ENCODE data around the gene ZNF879.

Gene ZNF879

GRCh38 chr5:179023528-179024189, at the start of gene ZNF879:
Gene ZNF879, plus strand, starts transcription at chr5:179023804. Its CDS starts 1,201 bp downstream, at chr5:179025005.
- peak within 1 kb of the TSS; percentile 61 to 86 (median 75) for H3K4me3 ChIP-seq
- H3K27ac ChIP-seq = peak within 1 kb of the TSS in 20 of 21 experiments; percentile 56 to 93 (median 82)

- Histone ChIP-seq H3K27ac (no peak overlapping the region), H3K4me3 (no peak overlapping the region)
These were observed 42.2 kb upstream of the ZNF879 start for GRCh38 chr5:178981381-178981780.

- no peak overlapping the region for H3K27ac ChIP-seq
- no peak overlapping the region for H3K4me3 ChIP-seq
These were observed 40.7 kb upstream of the ZNF879 start for GRCh38 chr5:178982941-178983340.

GRCh38 chr5:178983728-178984127, 39.9 kb upstream of the ZNF879 start:
- Histone ChIP-seq H3K4me3 (no peak overlapping the region), H3K27ac (no peak overlapping the region)

GRCh38 chr5:178984145-178985072, 39.2 kb upstream of the ZNF879 start:
- no peak overlapping the region for H3K4me3 ChIP-seq
- H3K27ac ChIP-seq = no peak overlapping the region

GRCh38 chr5:178986326-178986960, 37.2 kb upstream of the ZNF879 start:
- no peak overlapping the region for H3K27ac ChIP-seq
- no peak overlapping the region for H3K4me3 ChIP-seq

GRCh38 chr5:178988436-178989220, 35.0 kb upstream of the ZNF879 start:
- Histone ChIP-seq H3K4me3 (no peak overlapping the region), H3K27ac (no peak overlapping the region)

GRCh38 chr5:178989311-178989710, 34.3 kb upstream of the ZNF879 start:
- Histone ChIP-seq H3K27ac (no peak overlapping the region), H3K4me3 (no peak overlapping the region)

GRCh38 chr5:178990491-178990890, 33.1 kb upstream of the ZNF879 start:
- no peak overlapping the region for H3K4me3 ChIP-seq

GRCh38 chr5:178991190-178992145, 32.1 kb upstream of the ZNF879 start:
- no peak overlapping the region for H3K4me3 ChIP-seq
- no peak overlapping the region for H3K27ac ChIP-seq

More at GRCh38 chr5:178990491-178990890, 33.1 kb upstream of the ZNF879 start:
- H3K27ac ChIP-seq = no peak overlapping the region

GRCh38 chr5:178992291-178992895, 31.2 kb upstream of the ZNF879 start:
- no peak overlapping the region for H3K27ac ChIP-seq
- H3K4me3 ChIP-seq = no peak overlapping the region

GRCh38 chr5:178993236-178993765, 30.3 kb upstream of the ZNF879 start:
- H3K27ac ChIP-seq = no peak overlapping the region
- no peak overlapping the region for H3K4me3 ChIP-seq

GRCh38 chr5:178993955-178994579, 29.5 kb upstream of the ZNF879 start:
- Histone ChIP-seq H3K4me3 (peak overlapping the region in 1 of 7 experiments; percentile 9), H3K27ac (no peak overlapping the region)

- peak within 1 kb of the TSS in 1 of 7 experiments; percentile 9 for H3K4me3 ChIP-seq
- H3K27ac ChIP-seq = no peak within 1 kb of the TSS
These were observed 28.8 kb upstream of the ZNF879 start, which contains the start of gene GRM6 for GRCh38 chr5:178994580-178995340. Gene GRM6, minus strand, starts transcription at chr5:178995320. Its CDS starts 376 bp downstream, at chr5:178994944.

- H3K4me3 ChIP-seq = no peak overlapping the region
- no peak overlapping the region for H3K27ac ChIP-seq
These were observed 28.3 kb upstream of the ZNF879 start for GRCh38 chr5:178995341-178995690.

- no peak overlapping the region for H3K4me3 ChIP-seq
- H3K27ac ChIP-seq = no peak overlapping the region
These were observed 27.4 kb upstream of the ZNF879 start for GRCh38 chr5:178996156-178996555.

- no peak overlapping the region for H3K4me3 ChIP-seq
- no peak overlapping the region for H3K27ac ChIP-seq
These were observed 26.4 kb upstream of the ZNF879 start for GRCh38 chr5:178997191-178997590.

Data from skin epidermis (tissue), 12 donors.